Measurements from ENCODE around the gene ATF1. TPM values are rescaled to one million over a fixed set of nuclear protein-coding genes. Genes with fewer than 3 reads are reported as not detected.

ATF1 gene
- total and polyA plus RNA-seq, 8 donors, result 2.9 to 19.4 (median 8.6) TPM

DNA sequence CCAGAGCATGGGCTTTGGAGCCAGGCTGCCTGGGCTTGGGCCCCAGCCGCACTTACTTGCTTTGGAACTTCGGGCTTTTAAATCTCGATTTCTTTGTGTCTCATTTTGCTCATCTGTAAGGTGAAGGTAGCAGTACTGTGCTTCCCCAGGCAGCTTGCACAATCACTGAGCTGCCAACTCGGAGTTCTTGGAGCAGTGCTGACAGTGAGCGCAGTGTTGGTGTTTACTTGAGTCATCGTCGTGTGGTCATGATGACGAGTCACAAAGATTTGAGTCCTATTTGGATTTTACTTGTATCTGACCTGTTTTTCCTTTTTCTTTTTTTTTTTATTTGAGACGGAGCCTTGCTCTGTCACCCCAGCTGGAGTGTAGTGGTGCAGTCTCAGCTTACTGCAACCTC lies 31.3 kb upstream of the ATF1 start:
- Histone ChIP-seq H3K4me1 (no peaks in the 10 kb centered on the region), H3K9me3 (no peaks in the 10 kb centered on the region), H3K36me3 (peaks cover 0 to 66% (median 12%) of the 10 kb centered on the region in 3 donors), H3K27me3 (no peaks in the 10 kb centered on the region), H3K27ac (no peak overlapping the region), H3K4me3 (no peak overlapping the region)
- no peak for DNase-seq
- ATAC-seq, result no peak
- WGBS, 2 donors, result 86 to 92% methylated on average over 9 of the region's 9 CpGs
- no peak for FAIRE-seq
- TF ChIP-seq CTCF (IDR thresholded peaks at IDR 0.05), result no peak
- intact Hi-C loops (cut with DNase I), result no loop called here

GRCh38 chr12:50733706-50734105 lies 30.2 kb upstream of the ATF1 start:
- Histone ChIP-seq H3K9me3 (no peaks in the 10 kb centered on the region), H3K4me3 (no peak overlapping the region), H3K36me3 (peaks cover 0 to 60% (median 17%) of the 10 kb centered on the region in 3 donors), H3K27ac (no peak overlapping the region), H3K27me3 (no peaks in the 10 kb centered on the region), H3K4me1 (no peaks in the 10 kb centered on the region)
- intact Hi-C loops (cut with DNase I), result no loop called here
- WGBS, 2 donors, result 81 to 86% methylated on average over 3 of the region's 3 CpGs
- ATAC-seq, result no peak
- DNase-seq, result no peak
- FAIRE-seq, result no peak
- TF ChIP-seq CTCF (IDR thresholded peaks at IDR 0.05), result no peak

GRCh38 chr12:50734409-50735263 lies 29.3 kb upstream of the ATF1 start:
- peak in 2 of 4 donors; percentile 14 to 35 for TF ChIP-seq CTCF (IDR thresholded peaks at IDR 0.05)
- H3K27me3 ChIP-seq, result no peaks in the 10 kb centered on the region
- H3K9me3 ChIP-seq, result no peaks in the 10 kb centered on the region
- H3K27ac ChIP-seq, result no peak overlapping the region
- WGBS, 2 donors, result 85 to 88% methylated on average over 10 of the region's 10 CpGs
- H3K4me3 ChIP-seq, result no peak overlapping the region
- H3K36me3 ChIP-seq, result peaks cover 0 to 55% (median 23%) of the 10 kb centered on the region in 3 donors
- no peaks in the 10 kb centered on the region for H3K4me1 ChIP-seq
- intact Hi-C loops (cut with DNase I), result no loop called here
- DNase-seq (no peak), ATAC-seq (peak in 3 of 4 donors; percentile 58 to 63 (median 63)), FAIRE-seq (no peak)

- DNase-seq (no peak), FAIRE-seq (no peak), ATAC-seq (no peak)
- intact Hi-C loops (cut with DNase I), result no loop called here
- Histone ChIP-seq H3K27ac (no peak overlapping the region), H3K36me3 (peaks cover 0 to 69% (median 22%) of the 10 kb centered on the region in 3 donors), H3K27me3 (no peaks in the 10 kb centered on the region), H3K9me3 (no peaks in the 10 kb centered on the region), H3K4me3 (no peak overlapping the region), H3K4me1 (no peaks in the 10 kb centered on the region)
- TF ChIP-seq CTCF (IDR thresholded peaks at IDR 0.05), result no peak
- WGBS, 2 donors, result 93 to 97% methylated on average over 7 of the region's 7 CpGs
Observed at GRCh38 chr12:50739611-50740010, 24.3 kb upstream of the ATF1 start.

DNA sequence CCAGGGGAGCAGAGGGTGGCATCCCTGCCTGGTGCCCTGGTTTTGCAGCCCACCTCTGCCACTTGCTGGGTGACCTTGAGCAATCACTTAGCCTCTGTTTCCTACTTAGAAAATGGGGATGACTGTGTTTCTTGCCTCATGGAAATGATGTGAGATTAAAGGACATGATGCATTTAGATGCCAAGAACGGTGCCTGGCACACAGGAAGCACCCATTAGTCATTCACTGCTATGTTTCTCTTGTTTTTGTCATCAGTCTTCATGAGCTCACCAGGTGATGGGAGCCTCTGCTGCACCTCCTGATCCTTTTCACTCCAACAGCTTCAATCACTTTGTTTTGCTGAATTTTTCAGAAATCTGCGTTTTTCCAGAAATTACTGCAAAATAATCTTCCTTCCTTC lies 23.6 kb upstream of the ATF1 start:
- peaks cover 0 to 75% (median 22%) of the 10 kb centered on the region in 3 donors for H3K36me3 ChIP-seq
- intact Hi-C loops (cut with DNase I), result no loop called here
- H3K9me3 ChIP-seq, result no peaks in the 10 kb centered on the region
- no peak for ATAC-seq
- no peak for FAIRE-seq
- no peak for TF ChIP-seq CTCF (IDR thresholded peaks at IDR 0.05)
- H3K4me3 ChIP-seq, result no peak overlapping the region
- no peaks in the 10 kb centered on the region for H3K4me1 ChIP-seq
- 84 to 92% methylated on average over 2 of the region's 2 CpGs for WGBS, 2 donors
- no peaks in the 10 kb centered on the region for H3K27me3 ChIP-seq
- H3K27ac ChIP-seq, result no peak overlapping the region
- DNase-seq, result no peak
